Activated CD4-positive, alpha-beta T cell treated with anti-CD3 and anti-CD28 coated beads for 36 hours (primary cell): ENCODE results near the gene MAST4. TPM values are rescaled to one million over a fixed set of nuclear protein-coding genes. Genes with fewer than 3 reads are reported as not detected.

ENCODE experiments used
- ATAC-seq: fragments of 200-7000 bp; cut with Tn5 transposase; one replicate; pipeline ENCODE4 v1.10.0; 2021; ENCODE audit warnings: mild to moderate bottlenecking, moderate library complexity
- CTCF ChIA-PET: fragments of 350-600 bp; sonication (Branson Sonifier 250); formaldehyde crosslinking; loops from one replicate; lab custom pipeline; 2021; ENCODE audit warnings: antibody characterized with exemption; lab: Charles Lee
- POLR2A ChIA-PET: fragments of 350-600 bp; sonication (Branson Sonifier 250); formaldehyde crosslinking; loops from one replicate; lab custom pipeline; 2021; ENCODE audit warnings: antibody characterized with exemption, inconsistent platforms; lab: Charles Lee
- DNase-seq: peaks from one replicate; pipeline ENCODE4 v3.0.0-alpha.2; 2020
- H3K27ac Mint-ChIP-seq: one replicate; pipeline ENCODE4 v1.8.0; 2021; ENCODE audit warnings: mixed read lengths
- H3K27me3 Mint-ChIP-seq: one replicate; pipeline ENCODE4 v1.8.0; 2021; ENCODE audit warnings: mixed read lengths
- H3K36me3 Mint-ChIP-seq: one replicate; pipeline ENCODE4 v1.8.0; 2021; ENCODE audit warnings: low read depth, mixed read lengths
- H3K4me1 Mint-ChIP-seq: one replicate; pipeline ENCODE4 v1.8.0; 2021; ENCODE audit warnings: mixed read lengths
- H3K4me3 Mint-ChIP-seq: one replicate; pipeline ENCODE4 v1.8.0; 2021; ENCODE audit warnings: mild to moderate bottlenecking, moderate library complexity, mixed read lengths
- H3K9me3 Mint-ChIP-seq: one replicate; pipeline ENCODE4 v1.8.0; 2021; ENCODE audit warnings: low read depth, mixed read lengths
- intact Hi-C, 2 experiments: fragments of 100-400 bp; cut with DNase I in 1 of 2; cut with micrococcal nuclease in 1 of 2; formaldehyde crosslinking; loops; one replicate each; pipeline versions ENCODE4 v1.14.2 to v1.15.1; 2022 to 2024; cut with DNase I, micrococcal nuclease
- total RNA-seq, 2 experiments: library from RNA; stranded (reverse); gene quantifications; one replicate each; pipeline ENCODE4 v1.2.3, GENCODE V29; 2021

MAST4 gene
- total RNA-seq, 2 experiments from 2014 or later: 19.2 to 26.7 TPM

DNA sequence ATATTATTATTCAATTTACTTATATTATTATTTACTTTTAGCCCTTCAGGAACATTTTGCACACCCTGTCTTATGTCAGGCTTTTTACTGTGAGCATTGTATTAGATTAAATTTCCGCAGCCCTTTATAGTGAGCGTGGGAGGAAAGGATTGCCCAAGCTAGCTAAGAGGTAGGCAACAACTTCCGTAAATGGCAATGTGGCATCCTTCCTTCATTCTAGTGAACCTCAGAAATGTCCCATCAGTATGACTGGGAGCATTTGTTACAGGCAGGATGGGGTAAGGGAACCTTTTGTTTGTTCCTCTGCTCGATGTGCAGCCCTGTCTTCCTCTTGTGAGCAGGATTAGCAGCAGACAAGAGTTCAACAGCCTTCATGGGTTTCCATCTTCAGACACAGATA, 606.6 kb downstream of the MAST4 start:
- Mint-ChIP-seq H3K4me3 (no peak overlapping the region), H3K9me3 (peaks cover 13% of the 10 kb centered on the region), H3K27me3 (no peaks in the 10 kb centered on the region), H3K36me3 (peaks cover 12% of the 10 kb centered on the region), H3K27ac (peak overlapping the region; percentile 80), H3K4me1 (peaks cover 77% of the 10 kb centered on the region)
- ChIA-PET POLR2A (no interaction called here), CTCF (interaction anchor here (1.2 to 14.2 kb wide), 3 partner anchors 14 to 388 kb away, joined by 3 to 276 read pairs (median 4); no protein-coding TSS in a partner anchor)
- intact Hi-C loops: loop anchor here in 1 of 2 experiments (10.0 kb wide), 1 partner anchor 1232 kb away; no protein-coding TSS in a partner anchor
- DNase-seq (peak; percentile 32), ATAC-seq (no peak)

DNA sequence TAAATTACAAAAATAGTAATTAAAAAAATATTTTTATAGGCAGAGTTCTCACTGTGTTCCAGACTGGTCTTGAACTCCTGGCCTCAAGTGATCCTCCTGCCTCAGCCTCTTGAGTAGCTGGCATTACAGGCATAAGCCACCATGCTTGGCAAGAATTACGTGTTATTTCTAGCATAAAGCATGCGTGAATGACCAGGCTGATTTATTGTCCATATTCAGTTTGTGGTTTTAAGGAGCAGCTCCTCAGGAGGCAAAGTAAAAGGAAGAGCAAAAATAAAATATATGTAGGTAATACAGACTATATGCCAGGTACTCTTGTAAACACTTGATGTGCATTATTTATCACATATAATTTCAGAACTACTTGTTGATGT, 607.5 kb downstream of the MAST4 start:
- Mint-ChIP-seq H3K27me3 (no peaks in the 10 kb centered on the region), H3K4me3 (no peak overlapping the region), H3K27ac (peak overlapping the region; percentile 51), H3K4me1 (peaks cover 77% of the 10 kb centered on the region), H3K9me3 (peaks cover 10% of the 10 kb centered on the region), H3K36me3 (peaks cover 11% of the 10 kb centered on the region)
- POLR2A ChIA-PET: interaction anchor here (0.6 kb wide), 1 partner anchor 36 kb away, joined by 4 read pairs; no protein-coding TSS in a partner anchor
- DNase-seq (no peak), ATAC-seq (no peak)
- CTCF ChIA-PET: interaction anchor here (0.6 to 14.2 kb wide), 3 partner anchors 42 to 1284 kb away, joined by 3 to 276 read pairs (median 4); no protein-coding TSS in a partner anchor
- intact Hi-C loops: loop anchor here in 1 of 2 experiments (10.0 kb wide), 1 partner anchor 1231 kb away; no protein-coding TSS in a partner anchor

- peak overlapping the region; percentile 87 for H3K27ac Mint-ChIP-seq
- H3K27me3 Mint-ChIP-seq: no peaks in the 10 kb centered on the region
- peaks cover 5% of the 10 kb centered on the region for H3K9me3 Mint-ChIP-seq
- ChIA-PET CTCF (interaction anchor here (1.6 to 14.2 kb wide), 2 partner anchors 42 to 43 kb away, joined by 4 to 276 read pairs; no protein-coding TSS in a partner anchor), POLR2A (no interaction called here)
- peaks cover 79% of the 10 kb centered on the region for H3K4me1 Mint-ChIP-seq
- H3K36me3 Mint-ChIP-seq: peaks cover 3% of the 10 kb centered on the region
- no peak overlapping the region for H3K4me3 Mint-ChIP-seq
- intact Hi-C loops: loop anchor here in 1 of 2 experiments (5.0 to 10.0 kb wide), 3 partner anchors 898 to 1230 kb away; no protein-coding TSS in a partner anchor
- DNase-seq (no peak), ATAC-seq (no peak)
These were observed 608.6 kb downstream of the MAST4 start for GRCh38 chr5:67204821-67205220.

DNA sequence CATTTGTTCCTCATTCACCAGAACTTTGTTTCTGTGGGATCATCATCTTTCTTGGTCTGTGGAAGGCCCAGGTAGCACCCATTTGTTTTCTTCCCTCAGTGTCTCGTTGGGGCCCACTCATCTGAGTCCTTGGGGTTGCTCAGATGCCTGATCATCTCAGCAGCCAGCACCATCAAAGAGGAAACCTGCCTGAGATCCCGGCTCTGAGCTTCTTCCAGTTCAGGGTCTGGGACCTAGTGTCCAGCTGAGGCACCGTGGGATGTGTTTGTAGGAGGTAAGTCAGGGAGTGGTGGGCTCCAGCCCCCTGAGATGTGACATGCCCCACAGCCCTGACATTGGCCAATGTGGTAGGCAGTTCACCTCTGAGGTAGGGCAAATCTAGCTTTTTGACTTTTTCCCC, 609.8 kb downstream of the MAST4 start:
- intact Hi-C loops: loop anchor here (1.0 to 10.0 kb wide), 7 partner anchors 201 to 1229 kb away; no protein-coding TSS in a partner anchor
- peaks cover 3% of the 10 kb centered on the region for H3K36me3 Mint-ChIP-seq
- H3K27me3 Mint-ChIP-seq: no peaks in the 10 kb centered on the region
- DNase-seq (no peak), ATAC-seq (no peak)
- peaks cover 5% of the 10 kb centered on the region for H3K9me3 Mint-ChIP-seq
- ChIA-PET POLR2A (interaction anchor here (0.5 to 1.3 kb wide), 3 partner anchors 38 to 1225 kb away, joined by 3 to 4 read pairs (median 3); no protein-coding TSS in a partner anchor), CTCF (interaction anchor here (0.8 to 14.2 kb wide), 4 partner anchors 41 to 218 kb away, joined by 3 to 276 read pairs (median 7); no protein-coding TSS in a partner anchor)
- peak overlapping the region; percentile 28 for H3K4me3 Mint-ChIP-seq
- peaks cover 79% of the 10 kb centered on the region for H3K4me1 Mint-ChIP-seq
- H3K27ac Mint-ChIP-seq: peak overlapping the region; percentile 81

- no peak for ATAC-seq
These were observed 610.3 kb downstream of the MAST4 start for GRCh38 chr5:67206461-67206860.

GRCh38 chr5:67206929-67207328, 610.7 kb downstream of the MAST4 start:
- ATAC-seq (peak; percentile 85), DNase-seq (peak; percentile 95)
- H3K36me3 Mint-ChIP-seq: peaks cover 3% of the 10 kb centered on the region
- ChIA-PET POLR2A (interaction anchor here (0.6 to 1.3 kb wide), 6 partner anchors 39 to 1009 kb away, joined by 3 to 6 read pairs (median 4); partner anchors contain the start of gene PIK3R1), CTCF (interaction anchor here (0.6 to 14.2 kb wide), 9 partner anchors 10 to 1236 kb away, joined by 3 to 276 read pairs (median 6); no protein-coding TSS in a partner anchor)
- peaks cover 72% of the 10 kb centered on the region for H3K4me1 Mint-ChIP-seq
- H3K4me3 Mint-ChIP-seq: peak overlapping the region; percentile 46
- H3K27ac Mint-ChIP-seq: peak overlapping the region; percentile 81
- intact Hi-C loops: loop anchor here (1.0 to 10.0 kb wide), 9 partner anchors 142 to 1228 kb away; no protein-coding TSS in a partner anchor
- H3K9me3 Mint-ChIP-seq: no peaks in the 10 kb centered on the region
- no peaks in the 10 kb centered on the region for H3K27me3 Mint-ChIP-seq

More at GRCh38 chr5:67206461-67206860, 610.3 kb downstream of the MAST4 start:
- Mint-ChIP-seq H3K9me3 (peaks cover 1% of the 10 kb centered on the region), H3K4me1 (peaks cover 76% of the 10 kb centered on the region), H3K27ac (peak overlapping the region; percentile 81), H3K27me3 (no peaks in the 10 kb centered on the region), H3K36me3 (peaks cover 3% of the 10 kb centered on the region), H3K4me3 (peak overlapping the region; percentile 46)
- intact Hi-C loops: loop anchor here (1.0 to 10.0 kb wide), 7 partner anchors 202 to 1228 kb away; no protein-coding TSS in a partner anchor
- ChIA-PET CTCF (interaction anchor here (0.6 to 14.2 kb wide), 8 partner anchors 11 to 1237 kb away, joined by 3 to 276 read pairs (median 6); no protein-coding TSS in a partner anchor), POLR2A (interaction anchor here (1.0 to 1.3 kb wide), 4 partner anchors 39 to 202 kb away, joined by 3 to 6 read pairs (median 4); no protein-coding TSS in a partner anchor)
- no peak for DNase-seq

DNA sequence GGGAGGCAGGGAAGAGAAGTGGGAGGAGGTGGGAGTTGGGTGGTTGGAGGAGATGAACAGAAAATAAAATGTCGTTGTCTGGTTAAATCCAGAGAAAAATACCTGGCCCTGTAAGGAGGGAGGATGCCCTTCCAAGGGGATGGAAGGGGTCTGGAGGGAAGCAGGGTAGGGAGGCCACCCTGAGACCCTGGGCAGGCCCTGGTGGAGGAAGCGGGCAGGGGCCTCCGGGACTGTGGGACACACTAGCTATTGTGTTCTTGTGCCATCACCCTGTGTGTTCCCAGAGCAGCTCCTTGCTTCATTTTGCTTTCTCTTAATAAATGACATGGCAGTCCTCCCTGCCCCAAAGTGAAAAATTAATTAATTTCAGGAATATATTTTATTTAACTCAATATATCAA, 612.2 kb downstream of the MAST4 start:
- POLR2A ChIA-PET: no interaction called here
- no peak for ATAC-seq

GRCh38 chr5:67209141-67209771, 613.1 kb downstream of the MAST4 start:
- Mint-ChIP-seq H3K4me3 (no peak overlapping the region), H3K36me3 (peaks cover 3% of the 10 kb centered on the region), H3K4me1 (peaks cover 56% of the 10 kb centered on the region), H3K9me3 (no peaks in the 10 kb centered on the region), H3K27ac (peak overlapping the region; percentile 76), H3K27me3 (no peaks in the 10 kb centered on the region)
- intact Hi-C loops: loop anchor here (1.0 to 10.0 kb wide), 8 partner anchors 43 to 1226 kb away; no protein-coding TSS in a partner anchor
- DNase-seq: peak; percentile 71
- POLR2A ChIA-PET: no interaction called here
- peak; percentile 39 for ATAC-seq
- CTCF ChIA-PET: interaction anchor here (0.6 to 14.2 kb wide), 14 partner anchors 12 to 389 kb away, joined by 3 to 276 read pairs (median 3); no protein-coding TSS in a partner anchor

More for the DNA sequence above, 612.2 kb downstream of the MAST4 start:
- Mint-ChIP-seq H3K27ac (peak overlapping the region; percentile 74), H3K27me3 (no peaks in the 10 kb centered on the region), H3K4me3 (no peak overlapping the region), H3K4me1 (peaks cover 60% of the 10 kb centered on the region), H3K36me3 (peaks cover 3% of the 10 kb centered on the region), H3K9me3 (no peaks in the 10 kb centered on the region)
- intact Hi-C loops: loop anchor here in 1 of 2 experiments (5.0 to 10.0 kb wide), 3 partner anchors 901 to 1226 kb away; no protein-coding TSS in a partner anchor
- CTCF ChIA-PET: interaction anchor here (0.6 to 14.2 kb wide), 13 partner anchors 9 to 1030 kb away, joined by 3 to 276 read pairs (median 5); no protein-coding TSS in a partner anchor
- DNase-seq: no peak

DNA sequence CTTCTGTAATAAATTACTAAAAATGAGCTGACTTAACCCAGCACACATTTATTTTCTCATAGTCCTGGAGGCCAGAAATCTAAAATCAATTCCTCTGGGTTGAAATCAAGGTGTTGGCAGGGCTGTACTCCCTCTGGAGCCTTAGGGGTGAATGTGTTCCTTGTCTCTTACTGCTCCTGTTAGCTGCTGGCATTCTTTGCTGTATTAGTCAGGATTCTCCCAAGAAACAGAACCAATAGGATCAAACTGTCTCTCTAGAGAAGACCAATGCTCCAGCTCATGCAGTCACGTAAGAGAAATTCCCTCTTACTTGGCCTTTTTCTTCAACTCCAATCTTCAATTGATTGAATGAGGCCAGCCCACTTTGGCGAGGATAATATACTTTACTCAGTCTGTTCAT, 615.7 kb downstream of the MAST4 start:
- ChIA-PET POLR2A (no interaction called here), CTCF (interaction anchor here (1.8 to 14.2 kb wide), 2 partner anchors 35 to 50 kb away, joined by 4 to 276 read pairs; no protein-coding TSS in a partner anchor)
- Mint-ChIP-seq H3K9me3 (no peaks in the 10 kb centered on the region), H3K27me3 (no peaks in the 10 kb centered on the region), H3K4me3 (no peak overlapping the region), H3K36me3 (no peaks in the 10 kb centered on the region), H3K27ac (peak overlapping the region; percentile 2), H3K4me1 (peaks cover 55% of the 10 kb centered on the region)
- DNase-seq (no peak), ATAC-seq (no peak)
- intact Hi-C loops: no loop called here

- Mint-ChIP-seq H3K27ac (peak overlapping the region; percentile 35), H3K9me3 (no peaks in the 10 kb centered on the region), H3K36me3 (no peaks in the 10 kb centered on the region), H3K4me1 (peaks cover 52% of the 10 kb centered on the region), H3K27me3 (no peaks in the 10 kb centered on the region), H3K4me3 (no peak overlapping the region)
- ATAC-seq (no peak), DNase-seq (no peak)
- ChIA-PET CTCF (interaction anchor here (0.7 to 2.8 kb wide), 7 partner anchors 33 to 1472 kb away, joined by 3 to 9 read pairs (median 3); no protein-coding TSS in a partner anchor), POLR2A (no interaction called here)
- intact Hi-C loops: no loop called here
These were observed 617.8 kb downstream of the MAST4 start for GRCh38 chr5:67214036-67214435.
